Stimulated activated CD8-positive, alpha-beta memory T cell treated with anti-CD3 and anti-CD28 coated beads, Interleukin-2, amount 100 ng/mL, for 48 hours (primary cell): ENCODE results near the gene NT5DC1.

Experiments used
- DNase-seq, 2 donors: peaks; one replicate each; pipeline ENCODE4 v3.0.0-alpha.2; 2020; ENCODE audit warnings: low read depth in 2 of 2

Gene NT5DC1

DNA sequence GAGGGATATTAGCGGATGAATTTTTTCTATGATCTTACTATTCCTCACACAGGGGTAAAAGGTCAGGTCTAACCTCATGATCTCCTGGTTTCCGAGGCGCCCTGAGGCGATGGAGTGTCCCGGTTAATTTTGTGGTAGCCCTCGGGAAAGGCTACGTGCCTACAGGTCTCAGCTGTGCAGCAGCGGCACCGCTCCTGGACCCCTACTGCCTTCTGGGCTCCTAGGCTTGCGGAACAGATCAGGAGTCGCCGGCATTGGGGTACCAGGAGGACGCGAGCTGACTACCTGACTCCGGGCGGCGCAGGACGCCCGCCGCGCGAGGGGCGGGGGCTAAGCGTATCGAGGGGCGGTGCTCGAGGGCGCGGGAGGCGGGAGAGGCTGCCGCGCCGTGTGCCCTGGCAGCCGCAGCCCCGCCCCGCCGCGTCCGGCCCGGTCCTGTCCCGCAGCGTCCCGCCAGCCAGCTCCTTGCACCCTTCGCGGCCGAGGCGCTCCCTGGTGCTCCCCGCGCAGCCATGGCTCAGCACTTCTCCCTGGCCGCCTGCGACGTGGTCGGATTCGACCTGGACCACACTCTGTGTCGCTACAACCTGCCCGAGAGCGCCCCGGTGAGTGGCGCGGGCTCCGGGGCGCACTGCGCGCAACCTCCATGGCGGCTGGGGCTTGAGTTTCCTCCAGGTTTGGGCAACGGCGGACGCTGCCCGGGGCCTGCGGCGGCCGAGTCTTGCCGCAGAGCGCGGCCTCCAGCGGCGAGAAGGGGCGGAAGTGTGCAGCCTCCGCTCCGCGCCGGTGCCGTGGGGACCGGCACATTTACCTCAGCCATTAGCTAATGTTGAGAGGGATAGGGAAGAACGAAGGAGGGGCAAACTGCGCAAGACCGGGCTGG lies at the start of gene NT5DC1:
Gene NT5DC1 (plus strand): TSS at position 435 of the 883 bp plus-strand sequence. CDS start 78 bp downstream, at position 513.
- peak; percentile 81 for DNase-seq

DNA sequence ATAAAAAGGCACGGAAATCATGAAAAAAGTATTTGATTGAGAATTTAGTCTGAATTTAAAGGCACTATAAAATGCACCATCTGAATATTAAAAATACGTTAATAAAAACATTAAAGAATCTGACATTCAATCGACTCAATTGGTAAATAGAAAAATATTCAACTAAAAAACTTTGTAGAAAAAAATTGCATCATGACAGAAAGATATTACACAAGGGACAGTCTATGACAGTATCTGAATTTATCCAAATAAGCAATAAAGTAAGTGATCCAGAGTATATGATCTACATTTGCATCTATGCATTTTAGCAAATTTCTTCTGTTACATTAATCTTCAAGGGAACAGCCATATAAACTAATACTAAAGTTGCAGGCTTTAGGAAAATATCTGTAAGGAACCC lies 49.4 kb upstream of the NT5DC1 start:
- no peak for DNase-seq

DNA sequence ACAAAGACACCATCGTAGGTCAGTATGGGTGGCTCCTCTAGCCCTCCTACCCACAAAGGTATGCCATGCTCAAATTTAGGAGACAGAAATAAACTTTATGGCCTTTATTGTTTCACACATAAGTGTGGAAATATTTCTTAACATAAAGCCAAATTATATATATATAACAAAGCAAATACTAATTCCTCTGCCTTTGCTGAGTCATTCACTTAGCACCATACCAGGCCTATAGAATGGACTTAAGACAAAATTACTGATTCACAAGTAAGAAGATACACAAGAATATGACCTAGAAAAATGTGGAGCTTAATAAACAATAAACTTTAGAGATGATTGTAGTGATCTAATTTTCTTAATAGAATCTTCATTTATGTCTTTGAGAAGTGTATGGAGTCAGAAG lies 45.1 kb upstream of the NT5DC1 start:
- no peak for DNase-seq

DNA sequence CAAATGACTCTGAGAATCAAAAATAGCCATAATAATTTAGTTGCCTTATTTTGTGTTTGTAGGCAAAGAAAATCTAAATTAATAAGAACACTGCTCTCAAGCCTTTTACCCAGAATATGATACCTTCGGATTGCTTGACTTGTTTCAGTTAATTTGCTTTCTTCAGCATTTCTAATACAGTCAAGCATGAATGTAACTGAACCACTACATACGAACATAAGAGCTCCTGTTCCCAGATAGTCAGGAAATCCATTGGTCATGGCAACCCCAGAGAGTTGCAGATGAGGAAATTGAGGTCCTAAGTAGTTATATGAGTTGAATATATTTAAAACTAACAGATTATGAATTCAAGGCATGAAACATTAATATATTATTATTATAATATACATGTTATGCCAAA lies 42.9 kb upstream of the NT5DC1 start:
- no peak for DNase-seq

DNA sequence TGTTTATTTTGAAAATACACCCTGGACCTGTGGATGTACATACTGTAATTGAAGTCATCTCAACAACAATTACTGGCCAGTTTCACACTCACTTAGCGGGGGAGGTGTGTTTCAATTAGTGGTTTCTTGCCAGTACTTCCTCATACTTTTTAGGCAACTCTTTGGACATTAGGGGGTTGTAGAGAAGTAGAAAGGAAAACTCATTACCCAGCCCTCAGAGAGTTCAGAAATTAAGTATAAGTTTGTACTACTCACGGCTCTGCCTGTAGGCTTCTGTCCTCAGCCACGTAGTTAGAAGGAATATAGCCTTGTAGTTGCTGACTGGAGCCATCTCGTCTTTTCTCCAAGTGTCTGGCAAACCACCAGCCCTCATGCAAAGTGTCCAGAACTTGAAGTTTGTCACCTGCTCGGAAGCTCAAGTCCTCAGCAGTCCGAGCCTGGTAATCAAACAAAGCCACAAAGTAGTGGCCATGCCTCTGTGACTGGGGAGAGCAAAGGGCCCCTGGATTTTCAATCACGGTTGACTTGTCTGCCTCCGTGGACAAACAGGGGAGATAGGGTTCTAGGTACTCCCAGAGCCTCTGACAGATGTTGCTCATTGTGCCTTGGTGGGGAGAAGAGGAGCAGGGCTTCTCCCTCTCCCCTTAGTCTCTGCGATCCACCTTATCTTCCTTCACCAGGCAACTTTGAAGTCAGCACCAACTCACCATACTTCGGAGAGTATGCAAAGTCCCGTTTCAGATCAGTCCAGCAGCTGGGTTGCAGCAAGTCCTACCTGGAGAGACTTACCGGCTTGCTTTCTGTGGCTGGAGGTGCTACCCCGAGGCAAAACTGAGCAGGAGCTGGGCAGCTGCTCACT lies 40.7 kb upstream of the NT5DC1 start:
- no peak for DNase-seq

DNA sequence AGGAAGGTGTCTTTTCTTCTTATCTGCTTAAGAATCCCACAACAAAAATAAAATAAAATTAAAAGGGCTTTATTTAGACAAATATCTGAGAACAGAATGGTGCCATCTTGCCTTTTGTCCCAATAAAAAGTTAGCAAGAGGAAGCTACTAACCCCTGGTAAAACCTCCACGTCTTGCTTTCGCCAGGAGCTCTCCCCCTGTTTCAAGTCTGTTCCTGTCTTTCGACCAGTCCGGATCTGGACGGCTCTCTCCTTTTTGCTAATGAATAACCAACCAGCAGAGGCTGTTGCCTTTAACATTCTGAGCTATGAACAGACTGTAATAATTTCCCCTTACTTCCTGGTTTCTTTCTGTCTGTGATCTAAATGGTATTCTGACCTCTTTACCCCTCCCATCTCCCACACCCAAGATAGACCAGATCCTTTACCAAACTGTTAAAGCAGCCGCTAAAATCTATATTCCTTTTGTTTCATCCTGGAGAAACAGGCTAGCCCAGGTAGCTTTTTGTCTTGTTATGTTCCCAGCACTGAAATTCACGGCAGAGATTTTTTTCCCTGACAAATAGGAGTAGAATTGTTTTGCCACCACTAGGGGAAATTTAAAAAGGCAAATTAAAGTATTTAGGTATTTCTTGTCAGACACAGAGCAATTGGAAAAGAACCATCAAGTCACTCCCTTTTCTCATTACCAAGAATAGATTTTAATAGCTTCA lies 39.9 kb upstream of the NT5DC1 start, which contains the start of gene FRK:
Gene FRK (minus strand): TSS at position 320 of the 712 bp plus-strand sequence. CDS start 580 bp downstream, outside the sequence.
- no peak for DNase-seq

DNA sequence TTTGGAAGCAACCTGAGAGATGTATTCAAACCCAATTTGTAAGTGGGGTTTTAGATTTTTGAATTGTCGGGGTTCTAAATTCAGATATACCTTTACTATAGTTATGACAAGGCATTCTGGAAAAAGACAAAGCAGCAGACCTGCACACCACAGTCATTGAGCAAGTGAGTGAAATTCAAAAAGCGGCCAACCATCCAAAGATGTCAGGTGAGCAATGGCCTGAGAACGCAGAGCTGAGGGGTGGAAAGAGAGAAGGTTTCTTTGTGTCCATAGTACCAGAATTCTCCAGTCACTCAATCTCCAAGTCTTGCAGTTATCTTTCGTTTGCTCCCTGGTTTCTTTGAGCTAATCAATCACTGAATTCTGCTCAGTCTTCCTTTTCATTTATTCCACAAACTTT lies 38.2 kb upstream of the NT5DC1 start:
- no peak for DNase-seq

DNA sequence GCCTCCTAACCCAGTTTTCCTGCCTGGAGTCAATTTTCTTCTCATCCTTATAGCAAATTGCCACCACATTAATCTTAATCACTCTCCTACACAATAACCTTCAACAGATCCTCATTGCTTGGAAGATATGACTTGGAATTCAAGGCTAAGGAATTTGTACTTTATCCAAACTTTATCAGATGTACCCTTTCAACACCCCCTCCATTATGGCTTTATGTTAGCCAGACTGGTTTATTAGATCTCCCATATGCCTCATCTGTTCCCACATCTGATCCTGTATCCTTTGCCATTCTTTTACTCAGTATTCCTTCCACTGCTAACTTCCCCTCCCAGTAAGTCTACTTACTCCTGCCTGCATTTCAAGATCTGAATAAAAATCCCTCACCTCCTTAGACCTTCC lies 36.0 kb upstream of the NT5DC1 start:
- DNase-seq: no peak

DNA sequence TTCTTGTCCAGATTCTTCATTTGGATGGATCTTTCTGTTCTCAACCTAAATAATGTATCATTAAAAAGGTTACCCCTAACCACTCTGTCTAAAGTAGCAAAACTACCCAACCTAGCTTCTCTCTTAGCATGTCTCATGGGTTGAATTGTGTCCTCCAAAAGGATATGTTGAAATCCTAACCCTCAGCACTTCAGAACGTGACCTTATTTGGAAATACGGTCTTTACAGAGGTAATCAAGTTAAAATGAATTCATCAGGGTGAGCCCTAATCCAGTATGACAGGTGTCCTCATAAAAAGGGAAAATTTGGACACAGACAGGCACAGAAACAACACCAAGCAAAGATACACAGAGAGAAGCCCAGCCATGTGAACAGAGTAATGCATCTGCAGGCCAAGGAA lies 33.9 kb upstream of the NT5DC1 start:
- no peak for DNase-seq

DNA sequence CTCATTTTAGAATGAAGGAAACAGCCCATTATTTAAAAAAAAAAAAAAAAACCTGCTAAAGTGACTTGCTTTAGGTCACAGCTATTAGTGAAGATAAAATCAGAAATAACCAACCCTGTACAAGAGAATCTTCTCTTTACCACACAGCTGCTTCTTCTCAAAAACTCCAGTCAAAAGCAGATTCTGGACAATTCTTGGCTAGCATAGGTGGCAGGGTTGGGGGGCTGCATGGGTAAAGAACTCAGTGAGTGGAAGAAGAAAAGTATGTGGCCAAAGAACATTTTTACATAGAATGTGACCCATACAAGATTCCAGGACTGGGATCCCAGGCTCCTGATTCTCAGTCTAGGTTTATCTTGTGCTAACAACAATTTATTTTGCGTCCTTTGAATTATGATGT lies 30.6 kb upstream of the NT5DC1 start:
- DNase-seq: no peak

DNA sequence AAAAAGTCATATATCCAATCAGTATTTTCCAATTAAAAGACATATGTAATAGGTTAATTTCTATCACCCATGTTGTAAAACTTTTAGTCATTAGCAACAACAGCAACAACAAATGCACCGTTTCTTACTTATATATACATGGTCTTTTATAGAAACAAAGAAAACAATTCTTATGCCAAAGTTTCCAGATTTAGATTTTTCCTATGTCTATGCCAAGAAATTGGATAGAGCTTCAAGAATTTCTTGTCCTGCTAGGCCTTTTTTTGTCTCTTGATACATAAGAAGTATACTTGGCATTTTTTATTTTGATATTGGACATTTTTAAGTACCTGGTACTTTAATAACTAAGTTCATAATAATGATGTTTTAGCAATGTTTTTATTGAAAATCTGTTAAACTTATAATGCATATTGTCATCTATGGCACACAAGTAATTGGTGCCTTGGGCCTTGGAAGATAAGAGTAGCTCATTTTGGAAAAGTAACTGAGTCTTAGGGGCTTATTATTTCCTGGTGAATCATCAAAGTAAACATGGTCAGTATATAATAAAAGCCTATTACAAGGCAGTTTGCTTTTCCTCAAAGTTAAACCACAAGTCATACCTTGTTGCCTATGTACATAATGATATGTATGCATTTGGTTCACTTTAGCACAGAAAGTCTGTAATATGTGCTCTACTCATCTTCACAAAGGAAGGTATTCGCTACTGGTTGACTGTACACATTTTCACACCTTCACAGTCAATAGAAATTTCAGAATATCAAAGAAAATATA lies 29.9 kb upstream of the NT5DC1 start:
- no peak for DNase-seq

DNA sequence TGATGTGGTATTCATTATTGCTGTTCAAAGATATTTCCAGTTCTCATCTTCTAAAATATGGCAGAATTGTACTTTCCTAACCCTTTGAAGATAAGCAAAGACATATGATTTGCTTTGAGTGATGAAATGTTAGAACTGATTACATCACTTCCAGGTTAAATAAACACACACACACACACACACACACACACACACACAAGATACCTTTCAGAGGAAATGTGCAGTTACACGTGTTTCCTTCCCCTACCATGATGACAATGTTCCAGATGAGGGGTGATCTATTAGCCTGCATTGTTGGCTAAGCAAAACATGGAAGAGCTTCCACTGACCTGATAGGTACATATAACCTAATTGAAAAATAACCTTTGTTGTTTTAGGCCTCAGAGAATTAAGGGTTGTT lies 28.3 kb upstream of the NT5DC1 start:
- no peak for DNase-seq

DNA sequence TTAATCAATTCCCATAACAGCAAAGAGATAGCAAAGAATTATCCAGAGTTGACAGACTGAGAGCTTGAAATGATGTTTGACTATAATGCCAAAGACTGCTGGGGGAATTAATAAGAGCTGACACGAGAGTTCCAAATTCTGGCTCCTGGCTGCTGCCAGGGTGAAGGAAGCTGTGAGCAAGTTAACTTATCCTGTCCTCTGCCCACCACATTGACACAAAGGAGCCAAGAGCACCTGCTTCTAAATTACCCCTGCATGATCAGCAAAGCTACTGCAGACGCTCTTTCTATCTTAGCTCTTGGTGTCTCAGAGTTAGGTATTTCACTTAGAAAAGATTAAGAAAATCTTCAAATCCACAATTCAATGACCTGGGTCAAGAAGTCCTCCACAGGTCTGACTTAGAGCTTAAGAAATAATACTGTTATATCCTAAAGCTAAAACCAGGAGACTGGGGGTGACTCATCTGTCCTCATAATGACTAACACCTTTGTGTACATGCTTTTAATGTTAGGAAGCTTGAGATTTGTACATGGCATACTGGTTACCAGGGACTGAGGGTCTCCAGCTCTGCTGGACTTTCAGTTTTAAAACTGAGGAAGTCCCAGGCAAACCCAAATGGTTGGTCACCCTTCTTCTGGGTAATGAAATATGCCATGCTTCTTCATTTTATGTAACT lies 26.8 kb upstream of the NT5DC1 start:
- DNase-seq: no peak

DNA sequence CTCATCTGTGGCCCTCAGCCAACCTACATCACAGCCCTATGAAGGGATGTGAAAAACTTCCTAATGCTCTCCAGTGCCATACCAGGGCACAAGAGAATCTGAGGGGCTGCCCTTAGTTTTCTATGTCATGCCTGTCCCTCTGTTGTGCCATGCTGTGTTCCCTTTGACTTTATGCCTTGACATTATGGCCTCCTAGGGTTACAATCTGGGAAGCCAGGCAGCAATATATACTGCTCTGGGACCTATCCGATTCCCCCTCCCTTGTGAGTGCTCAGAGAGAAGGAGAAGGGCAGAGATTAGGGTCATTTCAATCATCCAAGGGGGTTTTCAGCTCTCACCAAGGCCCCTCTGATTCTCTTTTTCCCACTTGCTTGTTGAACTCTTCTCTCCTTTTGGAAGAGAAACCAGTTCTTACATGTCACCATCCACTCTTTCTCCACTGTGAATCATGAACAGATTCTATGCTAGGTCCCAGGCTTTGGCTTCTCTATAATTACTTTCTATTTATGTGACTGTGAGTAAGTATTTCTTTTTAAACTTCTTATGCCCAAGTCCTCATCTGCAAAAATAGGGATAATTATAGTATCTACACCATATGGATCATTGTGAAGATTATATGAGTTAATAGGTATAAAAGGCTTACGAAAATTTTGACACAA lies 25.8 kb upstream of the NT5DC1 start:
- DNase-seq: no peak

DNA sequence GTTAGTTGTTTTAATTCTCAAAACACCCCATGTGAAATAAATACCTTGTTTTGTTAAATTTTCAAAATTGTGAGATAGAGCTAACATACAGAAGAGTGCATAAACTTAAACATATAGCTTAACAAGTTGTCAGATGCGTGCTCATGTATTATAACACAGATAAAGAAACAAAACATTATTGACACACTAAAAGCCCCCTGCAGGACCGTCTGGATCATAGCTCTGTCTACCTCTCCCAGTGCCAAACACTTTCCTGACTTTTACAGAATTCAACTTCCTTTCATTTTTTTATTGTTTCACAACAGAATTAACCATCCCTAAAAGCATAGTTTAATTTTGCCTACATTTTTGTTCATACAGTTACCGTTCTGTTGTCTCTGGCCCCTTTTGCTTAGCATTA lies 22.1 kb upstream of the NT5DC1 start:
- no peak for DNase-seq

DNA sequence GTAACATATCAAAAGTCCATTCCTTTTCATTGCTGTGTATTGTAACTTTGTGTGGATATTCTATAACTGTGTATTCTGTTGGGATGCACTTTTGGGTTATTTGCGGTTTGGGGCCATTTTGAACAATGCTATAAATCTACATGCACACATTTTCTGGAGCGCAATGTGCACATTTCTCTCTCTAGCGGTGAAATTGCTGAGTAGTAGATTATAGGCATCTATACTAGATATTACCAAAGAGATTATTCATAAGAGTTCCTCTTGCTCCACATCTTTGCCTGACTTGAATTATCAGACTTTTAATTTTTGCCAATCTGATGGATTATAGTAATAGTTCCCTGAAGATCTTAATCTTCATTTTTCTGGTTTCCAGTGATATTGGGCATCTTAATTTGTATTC lies 21.7 kb upstream of the NT5DC1 start:
- no peak for DNase-seq

DNA sequence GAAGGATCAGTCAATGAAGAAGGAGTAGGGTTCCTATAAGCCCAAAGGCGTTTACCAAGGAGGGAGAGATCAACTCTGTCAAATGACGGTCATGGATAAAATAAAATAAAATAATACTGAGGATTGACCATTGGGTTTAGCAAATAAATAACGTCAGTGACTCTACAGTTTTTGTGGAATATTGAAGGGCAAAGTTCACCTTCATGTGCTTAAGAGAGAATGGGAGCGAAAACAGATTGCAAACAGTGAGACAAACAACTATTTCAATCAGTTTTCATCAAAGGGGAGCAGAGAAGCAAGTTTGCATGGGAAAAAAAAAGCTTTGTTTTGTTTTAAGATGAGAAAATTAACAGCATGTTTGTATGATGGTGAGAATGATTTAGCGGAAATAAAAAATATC lies 17.6 kb upstream of the NT5DC1 start:
- no peak for DNase-seq

DNA sequence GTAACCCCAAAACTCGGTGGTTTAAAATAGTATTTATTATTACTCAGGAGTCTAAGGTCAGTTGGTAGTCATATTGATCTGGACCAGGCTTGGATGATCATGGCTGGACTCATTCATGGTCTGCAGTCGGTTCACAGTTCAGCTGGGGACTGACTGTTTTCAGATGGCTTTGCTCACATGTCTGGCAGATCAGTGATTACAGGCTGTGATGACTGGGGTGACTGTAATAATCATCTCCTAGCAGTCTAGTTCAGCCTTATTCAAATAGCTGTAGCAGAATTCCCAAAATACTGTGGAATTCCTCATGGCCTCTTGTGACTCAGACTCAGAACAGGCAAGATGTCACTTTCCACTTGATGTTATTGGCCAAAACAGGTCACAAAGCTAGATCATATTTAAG lies 16.4 kb upstream of the NT5DC1 start:
- no peak for DNase-seq

DNA sequence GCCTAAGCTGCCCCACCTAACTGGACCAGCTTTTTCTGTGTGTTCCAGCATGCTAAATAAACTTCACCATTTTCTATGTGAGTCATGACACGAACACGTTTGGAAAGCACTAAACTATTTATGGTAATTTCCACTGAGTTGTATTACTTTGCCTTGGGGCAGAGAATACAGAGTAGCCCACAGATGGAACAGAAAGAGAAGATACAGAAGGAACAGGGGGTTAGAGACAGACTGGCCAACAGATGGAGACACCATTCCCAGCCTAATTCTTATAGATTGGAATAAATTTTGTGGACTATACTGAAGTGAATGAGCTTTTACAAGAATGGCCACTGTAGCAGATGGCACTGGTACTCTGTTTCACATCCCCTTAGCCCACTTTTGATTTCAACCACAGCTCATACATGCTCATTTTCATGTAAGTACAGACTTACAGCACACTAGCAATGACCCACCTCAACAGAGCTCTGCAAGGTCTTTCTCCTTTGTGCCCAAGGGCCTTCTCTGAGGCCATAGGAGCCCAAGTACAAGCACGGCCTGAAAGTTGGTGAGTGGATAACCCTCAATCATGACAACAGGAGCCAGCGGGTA lies 13.1 kb upstream of the NT5DC1 start:
- DNase-seq: no peak

DNA sequence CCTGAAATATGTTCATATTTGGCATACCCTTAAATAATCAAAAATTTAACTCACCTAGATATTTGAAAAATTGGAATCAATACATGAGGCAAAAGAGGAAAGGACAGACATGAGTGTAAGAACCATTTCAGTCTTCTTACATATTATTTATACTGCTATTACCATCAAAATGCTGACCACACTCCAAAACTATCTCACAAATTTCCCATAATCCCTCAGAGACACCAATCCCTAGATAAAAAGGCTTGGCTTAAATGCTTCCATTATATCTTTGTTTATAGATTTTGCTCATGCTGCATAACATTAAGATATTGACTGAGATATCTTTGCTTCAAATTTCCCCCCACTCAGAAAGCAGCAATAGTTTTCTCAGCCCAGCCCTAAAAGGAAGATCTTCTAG lies 11.7 kb upstream of the NT5DC1 start:
- DNase-seq: no peak
